Astrocyte (in vitro differentiated cells and primary cell): ENCODE measurements around the gene MAP3K20. TPM values are rescaled to one million over a fixed set of nuclear protein-coding genes. Genes with fewer than 3 reads are reported as not detected.

Source experiments
- DNase-seq: peaks from one replicate; pipeline ENCODE4 v3.0.0-alpha.2; 2010; ENCODE audit warnings: low read depth
- FAIRE-seq: peaks from 2 replicates; lab custom pipeline; 2011; peaks lifted over from hg19 to GRCh38; lab: Jason Lieb, UNC
- H2AFZ ChIP-seq: 2 replicates; pipeline ENCODE4 v1.6.0; 2012; ENCODE audit warnings: low read depth, low read length, inconsistent platforms
- H3K27ac ChIP-seq: 2 replicates; pipeline ENCODE4 v1.5.1; 2011; ENCODE audit warnings: low read depth, low read length, inconsistent platforms
- H3K27me3 ChIP-seq: 2 replicates; pipeline ENCODE4 v1.6.0; 2011; ENCODE audit warnings: low read length, inconsistent platforms; ENCODE audit not compliant: insufficient read depth
- H3K36me3 ChIP-seq: 2 replicates; pipeline ENCODE4 v1.5.1; 2011; ENCODE audit warnings: low read length, inconsistent platforms; ENCODE audit not compliant: insufficient read depth
- H3K4me1 ChIP-seq: 2 replicates; pipeline ENCODE4 v1.5.1; 2011; ENCODE audit warnings: low read length, inconsistent platforms; ENCODE audit not compliant: insufficient read depth
- H3K4me2 ChIP-seq: 2 replicates; pipeline ENCODE4 v1.6.0; 2012; ENCODE audit warnings: low read length, inconsistent platforms
- H3K4me3 ChIP-seq: 2 replicates; pipeline ENCODE4 v1.5.1; 2011; ENCODE audit warnings: low read depth, mild to moderate bottlenecking, low read length, inconsistent platforms; ENCODE audit not compliant: insufficient read depth
- H3K79me2 ChIP-seq: 2 replicates; pipeline ENCODE4 v1.6.0; 2012; ENCODE audit warnings: mild to moderate bottlenecking, low read length, inconsistent platforms; ENCODE audit not compliant: insufficient read depth
- H3K9ac ChIP-seq: 2 replicates; pipeline ENCODE4 v1.6.0; 2012; ENCODE audit warnings: mild to moderate bottlenecking, low read length, inconsistent platforms
- H3K9me3 ChIP-seq: 2 replicates; pipeline ENCODE4 v1.5.1; 2012; ENCODE audit warnings: low read depth, mild to moderate bottlenecking, low read length, inconsistent platforms; ENCODE audit not compliant: insufficient read depth
- H4K20me1 ChIP-seq: 2 replicates; pipeline ENCODE4 v1.6.0; 2012; ENCODE audit warnings: low read length, inconsistent platforms; ENCODE audit not compliant: insufficient read depth
- H3K27ac Mint-ChIP-seq: one replicate; pipeline ENCODE4 v1.8.0; 2021; ENCODE audit warnings: mild to moderate bottlenecking, mixed read lengths; ENCODE audit not compliant: unreplicated experiment
- H3K27me3 Mint-ChIP-seq: one replicate; pipeline ENCODE4 v1.8.0; 2021; ENCODE audit warnings: low read depth, mixed read lengths; ENCODE audit not compliant: unreplicated experiment
- H3K36me3 Mint-ChIP-seq: one replicate; pipeline ENCODE4 v1.8.0; 2021; ENCODE audit warnings: low read depth, mixed read lengths; ENCODE audit not compliant: unreplicated experiment
- H3K4me1 Mint-ChIP-seq: one replicate; pipeline ENCODE4 v1.8.0; 2021; ENCODE audit warnings: low read depth, mixed read lengths; ENCODE audit not compliant: unreplicated experiment
- H3K4me3 Mint-ChIP-seq: one replicate; pipeline ENCODE4 v1.8.0; 2021; ENCODE audit warnings: mild to moderate bottlenecking, moderate library complexity, mixed read lengths; ENCODE audit not compliant: unreplicated experiment
- H3K9me3 Mint-ChIP-seq: one replicate; pipeline ENCODE4 v1.8.0; 2021; ENCODE audit warnings: mild to moderate bottlenecking, mixed read lengths; ENCODE audit not compliant: unreplicated experiment
- EZH2 ChIP-seq: IDR thresholded peaks from 2 replicates; pipeline ENCODE4 v1.6.1; 2012; ENCODE audit warnings: mild to moderate bottlenecking, low read length, inconsistent platforms; ENCODE audit not compliant: insufficient read depth
- total RNA-seq: library from RNA; stranded (reverse); gene quantifications from 2 replicates; pipeline ENCODE4 v1.2.1, GENCODE V29; 2021
- TF ChIP-seq, protein P1 (sequence below): IDR thresholded peaks from 2 replicates; pipeline ENCODE4 v1.5.1; 2011; ENCODE audit warnings: low read depth, mild to moderate bottlenecking, inconsistent platforms, low read length, moderate library complexity; ENCODE audit not compliant: insufficient read depth

The MAP3K20 gene
- total RNA-seq, 1 donor from 2014 or later, result 42.4 TPM

DNA sequence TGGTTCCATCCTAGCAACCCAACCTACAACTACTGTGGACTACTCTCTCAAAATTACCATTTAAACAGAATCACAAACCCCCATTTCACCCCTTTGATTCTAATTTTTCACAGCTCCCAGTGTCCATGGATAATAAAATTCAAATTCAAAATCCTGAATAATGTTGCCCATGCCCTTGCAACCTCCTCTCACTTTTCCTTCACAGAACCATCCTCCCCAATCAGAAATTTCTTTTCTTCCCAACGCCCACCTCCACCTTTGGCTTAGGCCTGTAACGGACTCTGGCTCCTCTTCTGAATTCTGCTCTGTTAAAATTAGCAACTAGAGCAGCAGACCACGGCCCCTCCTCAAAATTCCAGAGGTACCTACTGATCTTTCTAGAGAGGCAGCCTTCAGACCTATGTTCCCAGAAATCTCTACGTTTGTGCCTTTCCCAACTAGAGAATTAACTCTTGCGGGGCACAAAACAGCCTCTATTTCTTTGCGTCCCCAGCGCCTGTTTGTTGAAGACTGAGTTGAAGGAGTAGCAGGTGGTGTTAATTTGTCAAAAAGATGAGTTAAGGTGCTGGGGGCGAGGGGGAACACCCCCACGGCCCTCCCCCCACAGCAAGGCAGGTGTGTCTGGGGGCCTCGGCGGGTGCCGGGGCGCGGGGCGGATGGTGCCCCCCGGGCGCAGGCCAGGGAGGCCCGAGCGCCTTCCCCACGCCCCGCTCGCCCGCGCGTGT is 428 bp upstream of the MAP3K20 start:
- Histone ChIP-seq H3K9me3 (no peaks in the 10 kb centered on the region), H3K4me3 (peak overlapping the region; percentile 82), H3K27ac (peak overlapping the region; percentile 96), H3K79me2 (peaks cover 42% of the 10 kb centered on the region), H3K4me2 (peak overlapping the region; percentile 95), H3K4me1 (peaks cover 26% of the 10 kb centered on the region), H4K20me1 (no peaks in the 10 kb centered on the region), H3K27me3 (no peaks in the 10 kb centered on the region), H2AFZ (peak overlapping the region; percentile 77), H3K36me3 (no peaks in the 10 kb centered on the region), H3K9ac (peak overlapping the region; percentile 99)
- DNase-seq, result no peak
- peaks cover 1% of the 10 kb centered on the region for H3K9me3 Mint-ChIP-seq
- no peaks in the 10 kb centered on the region for H3K36me3 Mint-ChIP-seq
- H3K4me3 Mint-ChIP-seq, result peak overlapping the region; percentile 87
- H3K27ac Mint-ChIP-seq, result peak overlapping the region; percentile 23
- H3K27me3 Mint-ChIP-seq, result peaks cover 2% of the 10 kb centered on the region
- peaks cover 12% of the 10 kb centered on the region for H3K4me1 Mint-ChIP-seq
- TF ChIP-seq, protein P1, sequence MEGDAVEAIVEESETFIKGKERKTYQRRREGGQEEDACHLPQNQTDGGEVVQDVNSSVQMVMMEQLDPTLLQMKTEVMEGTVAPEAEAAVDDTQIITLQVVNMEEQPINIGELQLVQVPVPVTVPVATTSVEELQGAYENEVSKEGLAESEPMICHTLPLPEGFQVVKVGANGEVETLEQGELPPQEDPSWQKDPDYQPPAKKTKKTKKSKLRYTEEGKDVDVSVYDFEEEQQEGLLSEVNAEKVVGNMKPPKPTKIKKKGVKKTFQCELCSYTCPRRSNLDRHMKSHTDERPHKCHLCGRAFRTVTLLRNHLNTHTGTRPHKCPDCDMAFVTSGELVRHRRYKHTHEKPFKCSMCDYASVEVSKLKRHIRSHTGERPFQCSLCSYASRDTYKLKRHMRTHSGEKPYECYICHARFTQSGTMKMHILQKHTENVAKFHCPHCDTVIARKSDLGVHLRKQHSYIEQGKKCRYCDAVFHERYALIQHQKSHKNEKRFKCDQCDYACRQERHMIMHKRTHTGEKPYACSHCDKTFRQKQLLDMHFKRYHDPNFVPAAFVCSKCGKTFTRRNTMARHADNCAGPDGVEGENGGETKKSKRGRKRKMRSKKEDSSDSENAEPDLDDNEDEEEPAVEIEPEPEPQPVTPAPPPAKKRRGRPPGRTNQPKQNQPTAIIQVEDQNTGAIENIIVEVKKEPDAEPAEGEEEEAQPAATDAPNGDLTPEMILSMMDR, result no peak
- TF ChIP-seq EZH2, result no peak
- no peak for FAIRE-seq

- Histone ChIP-seq H3K36me3 (no peaks in the 10 kb centered on the region), H3K27me3 (no peaks in the 10 kb centered on the region), H4K20me1 (no peaks in the 10 kb centered on the region), H3K79me2 (peaks cover 54% of the 10 kb centered on the region), H3K4me3 (peak overlapping the region; percentile 82), H3K4me1 (peaks cover 31% of the 10 kb centered on the region), H2AFZ (peak overlapping the region; percentile 77), H3K9me3 (no peaks in the 10 kb centered on the region), H3K4me2 (peak overlapping the region; percentile 95), H3K9ac (peak overlapping the region; percentile 99), H3K27ac (peak overlapping the region; percentile 96)
- no peaks in the 10 kb centered on the region for H3K9me3 Mint-ChIP-seq
- H3K27me3 Mint-ChIP-seq, result peaks cover 2% of the 10 kb centered on the region
- peak overlapping the region; percentile 87 for H3K4me3 Mint-ChIP-seq
- no peak for FAIRE-seq
- H3K4me1 Mint-ChIP-seq, result peaks cover 15% of the 10 kb centered on the region
- peak; percentile 46 for DNase-seq
- TF ChIP-seq, protein P1, result no peak
- no peak for TF ChIP-seq EZH2
- H3K27ac Mint-ChIP-seq, result peak overlapping the region; percentile 92
- no peaks in the 10 kb centered on the region for H3K36me3 Mint-ChIP-seq
Observed at GRCh38 chr2:173076581-173077345, 1.1 kb downstream of the MAP3K20 start.
